ENCODE results near the gene ADAM19.

The ADAM19 gene

DNA sequence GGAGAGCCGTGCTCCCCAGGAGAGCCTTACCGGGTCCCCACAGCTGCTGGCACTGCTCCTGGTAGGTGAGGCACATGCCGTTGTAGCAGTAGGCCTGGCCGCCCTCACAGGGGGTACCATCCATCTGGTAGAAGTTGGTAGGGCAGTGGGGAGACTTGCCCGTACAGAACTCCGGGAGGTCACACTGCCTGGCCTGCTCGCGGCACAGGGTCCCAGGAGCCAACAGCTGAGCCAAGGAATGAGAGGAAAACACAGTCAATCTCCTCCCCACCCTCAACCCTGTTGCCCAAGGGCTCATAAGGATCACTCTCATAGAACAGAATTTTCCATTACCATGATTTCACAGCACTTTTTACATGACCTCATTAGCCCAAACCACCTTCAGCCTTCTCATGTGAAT lies 78.7 kb downstream of the ADAM19 start:
- in situ Hi-C loops (cut with MboI; ENCODE audit: low pct_unique_long_range_greater_than_20kb, low sequenced_read_pairs, unreplicated experiment), result no loop called here
- TF ChIP-seq, protein P1, sequence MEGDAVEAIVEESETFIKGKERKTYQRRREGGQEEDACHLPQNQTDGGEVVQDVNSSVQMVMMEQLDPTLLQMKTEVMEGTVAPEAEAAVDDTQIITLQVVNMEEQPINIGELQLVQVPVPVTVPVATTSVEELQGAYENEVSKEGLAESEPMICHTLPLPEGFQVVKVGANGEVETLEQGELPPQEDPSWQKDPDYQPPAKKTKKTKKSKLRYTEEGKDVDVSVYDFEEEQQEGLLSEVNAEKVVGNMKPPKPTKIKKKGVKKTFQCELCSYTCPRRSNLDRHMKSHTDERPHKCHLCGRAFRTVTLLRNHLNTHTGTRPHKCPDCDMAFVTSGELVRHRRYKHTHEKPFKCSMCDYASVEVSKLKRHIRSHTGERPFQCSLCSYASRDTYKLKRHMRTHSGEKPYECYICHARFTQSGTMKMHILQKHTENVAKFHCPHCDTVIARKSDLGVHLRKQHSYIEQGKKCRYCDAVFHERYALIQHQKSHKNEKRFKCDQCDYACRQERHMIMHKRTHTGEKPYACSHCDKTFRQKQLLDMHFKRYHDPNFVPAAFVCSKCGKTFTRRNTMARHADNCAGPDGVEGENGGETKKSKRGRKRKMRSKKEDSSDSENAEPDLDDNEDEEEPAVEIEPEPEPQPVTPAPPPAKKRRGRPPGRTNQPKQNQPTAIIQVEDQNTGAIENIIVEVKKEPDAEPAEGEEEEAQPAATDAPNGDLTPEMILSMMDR (IDR thresholded peaks at IDR 0.05; ENCODE audit: extremely low read depth, insufficient read depth, missing control alignments), result no peak

DNA sequence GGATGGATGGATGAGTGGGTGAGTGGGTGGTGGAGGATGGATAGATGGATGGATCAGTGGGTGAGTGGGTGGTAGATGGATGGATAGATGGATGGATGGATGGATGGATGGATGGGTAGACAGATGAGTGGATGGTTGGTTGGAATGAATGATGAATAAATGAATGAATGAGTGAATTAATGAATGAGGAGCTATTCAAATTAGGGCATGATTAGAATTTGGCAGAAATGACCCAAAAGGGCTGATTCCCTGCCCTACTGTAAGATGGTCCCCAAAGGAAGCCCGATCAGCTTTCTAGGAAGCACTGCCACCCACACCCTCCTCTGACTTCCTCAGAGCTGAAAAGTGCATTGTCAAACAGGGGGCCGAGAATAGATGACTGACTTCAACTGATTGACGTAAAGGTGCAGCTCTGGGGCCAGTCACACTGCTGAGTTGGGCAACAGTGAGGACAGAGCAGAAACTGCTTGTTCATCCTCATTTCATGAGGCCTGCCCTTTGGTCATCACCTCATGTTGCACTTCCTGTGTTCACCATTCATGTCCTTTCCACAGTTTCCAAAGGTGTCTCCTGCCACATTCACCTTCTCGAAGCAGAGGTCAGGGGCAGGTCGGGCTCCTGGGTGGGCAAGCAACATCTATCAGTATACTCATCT lies 81.3 kb downstream of the ADAM19 start:
- DNase-seq (ENCODE audit: low spot score), result peak; percentile 43
- in situ Hi-C loops (cut with MboI; ENCODE audit: low pct_unique_long_range_greater_than_20kb, low sequenced_read_pairs, unreplicated experiment), result no loop called here
- TF ChIP-seq, protein P1 (IDR thresholded peaks at IDR 0.05; ENCODE audit: extremely low read depth, insufficient read depth, missing control alignments), result no peak

More for the DNA sequence above, 78.7 kb downstream of the ADAM19 start:
- no peak for DNase-seq (ENCODE audit: low spot score)

DNA sequence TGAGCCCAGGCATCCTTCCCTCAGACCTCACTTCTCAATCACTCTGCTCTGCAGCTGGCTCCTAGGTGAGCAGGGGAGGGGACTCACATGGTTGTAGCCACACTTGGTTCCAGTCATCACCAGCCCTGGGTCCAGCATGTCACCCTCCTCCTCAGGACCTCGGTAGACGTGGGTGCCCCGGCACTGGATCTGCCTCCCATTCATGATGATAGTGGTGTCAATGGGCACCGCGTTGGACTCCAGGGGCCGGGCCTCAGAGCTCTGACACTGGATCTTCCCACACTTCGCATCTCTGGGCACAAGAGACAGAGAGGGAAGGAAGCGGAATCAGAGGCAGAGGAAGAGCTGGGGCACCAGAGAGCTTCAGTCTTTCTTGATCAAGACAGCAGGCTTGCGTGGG lies 82.7 kb downstream of the ADAM19 start:
- no peak for DNase-seq (ENCODE audit: low spot score)
- in situ Hi-C loops (cut with MboI; ENCODE audit: low pct_unique_long_range_greater_than_20kb, low sequenced_read_pairs, unreplicated experiment), result no loop called here
- TF ChIP-seq, protein P1 (IDR thresholded peaks at IDR 0.05; ENCODE audit: extremely low read depth, insufficient read depth, missing control alignments), result no peak

DNA sequence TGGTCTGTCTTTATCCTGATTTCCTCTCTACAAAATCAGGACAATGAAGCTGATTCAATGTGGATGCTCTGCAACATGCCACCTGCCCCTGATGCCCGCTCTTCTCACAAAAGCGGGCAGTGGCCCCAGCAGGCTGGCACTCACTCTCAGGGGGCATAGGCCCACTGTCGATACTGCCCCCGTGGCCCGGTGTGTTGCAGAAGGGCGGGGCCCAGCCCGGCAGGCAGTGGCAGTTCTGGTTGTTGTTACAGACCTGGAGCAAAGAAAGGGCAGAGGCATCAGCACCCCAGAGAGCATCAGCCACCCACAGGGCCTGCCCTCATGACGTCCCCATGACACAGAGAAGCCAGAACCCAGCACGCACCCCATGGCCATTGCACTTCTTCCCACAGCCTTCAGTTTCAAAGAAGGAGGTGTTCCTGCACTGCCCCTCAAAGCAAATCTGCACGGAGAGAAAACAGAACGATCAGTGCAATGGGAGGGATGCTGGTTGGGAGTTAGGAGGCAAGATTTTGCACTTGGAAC lies 84.0 kb downstream of the ADAM19 start:
- TF ChIP-seq, protein P1 (IDR thresholded peaks at IDR 0.05; ENCODE audit: extremely low read depth, insufficient read depth, missing control alignments), result no peak
- DNase-seq (ENCODE audit: low spot score), result no peak
- in situ Hi-C loops (cut with MboI; ENCODE audit: low pct_unique_long_range_greater_than_20kb, low sequenced_read_pairs, unreplicated experiment), result no loop called here

DNA sequence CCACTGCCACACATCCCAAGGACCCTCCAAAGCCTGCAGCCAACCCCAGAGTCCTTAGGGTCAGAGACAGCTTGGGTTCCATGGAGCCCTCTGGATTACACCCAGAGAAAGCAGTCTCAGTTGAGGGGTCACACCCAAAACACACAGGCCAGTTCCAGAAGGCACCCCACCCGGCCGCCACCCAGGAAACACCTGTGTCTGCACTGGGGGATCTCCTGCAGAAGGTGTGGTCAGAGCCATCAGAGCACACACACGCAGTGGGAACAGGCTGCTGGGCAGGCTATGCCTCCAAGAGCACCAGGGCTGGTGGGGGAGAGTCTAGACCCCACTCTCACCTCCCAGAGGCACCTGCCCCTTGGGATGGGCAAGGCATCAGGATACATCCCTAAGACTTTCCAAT lies 88.2 kb downstream of the ADAM19 start:
- peak; percentile 55 for DNase-seq (ENCODE audit: low spot score)
- in situ Hi-C loops (cut with MboI; ENCODE audit: low pct_unique_long_range_greater_than_20kb, low sequenced_read_pairs, unreplicated experiment), result no loop called here
- TF ChIP-seq, protein P1 (IDR thresholded peaks at IDR 0.05; ENCODE audit: extremely low read depth, insufficient read depth, missing control alignments), result no peak

DNA sequence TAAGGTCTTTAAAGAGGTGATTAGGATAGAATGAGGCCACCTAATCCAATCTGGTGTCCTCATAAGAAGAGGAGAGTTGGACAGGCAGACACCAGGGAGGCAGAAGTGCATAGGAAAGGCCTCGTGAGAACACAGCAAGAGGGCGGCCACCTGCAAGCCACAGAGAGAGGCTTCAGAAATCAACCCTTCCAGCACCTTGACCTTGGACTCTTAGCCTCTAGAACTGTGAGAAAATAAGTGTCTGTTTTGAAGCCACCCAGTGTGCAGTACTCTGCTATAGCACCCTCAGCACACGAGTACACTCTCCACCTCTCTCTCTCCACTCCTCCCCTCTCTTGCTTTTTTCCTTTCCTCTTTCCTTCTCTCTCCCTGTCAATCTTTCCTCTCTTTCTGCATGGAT lies 88.7 kb downstream of the ADAM19 start:
- in situ Hi-C loops (cut with MboI; ENCODE audit: low pct_unique_long_range_greater_than_20kb, low sequenced_read_pairs, unreplicated experiment), result no loop called here
- peak; percentile 25 for DNase-seq (ENCODE audit: low spot score)
- TF ChIP-seq, protein P1 (IDR thresholded peaks at IDR 0.05; ENCODE audit: extremely low read depth, insufficient read depth, missing control alignments), result no peak

All from GM13977 (cell line).